Right cardiac atrium (tissue), 5 donors: ENCODE measurements around the gene RNF113A. TPM values are rescaled to one million over a fixed set of nuclear protein-coding genes. Genes with fewer than 3 reads are reported as not detected.
"Not testable (repeated sequence)": the region's sequence is repeated elsewhere in the genome, so short reads cannot be mapped to it uniquely, and the experiment has no call there.

Experiments used
- ATAC-seq, 2 donors: fragments of 200-7000 bp; cut with Tn5 transposase; one replicate each; pipeline versions ENCODE4 v1.8.0 to v1.9.1; 2020; ENCODE audit warnings: moderate library complexity in 2 of 2, mild to moderate bottlenecking in 1 of 2
- DNase-seq, 3 donors: peaks; one replicate each; pipeline ENCODE4 v3.0.0-alpha.2; 2020
- H3K27ac ChIP-seq: one replicate; pipeline ENCODE4 v1.5.1; 2013; ENCODE audit warnings: mild to moderate bottlenecking, low read length, control low read depth, moderate library complexity
- H3K27me3 ChIP-seq: one replicate; pipeline ENCODE4 v1.6.1; 2013; ENCODE audit not compliant: control insufficient read depth, insufficient read depth
- H3K4me1 ChIP-seq: one replicate; pipeline ENCODE4 v1.6.1; 2013; ENCODE audit warnings: low read length; ENCODE audit not compliant: control insufficient read depth, insufficient read depth
- H3K4me3 ChIP-seq: one replicate; pipeline ENCODE4 v1.5.1; 2013; ENCODE audit warnings: low read length, control low read depth
- H3K9me3 ChIP-seq: one replicate; pipeline ENCODE4 v1.6.1; 2013; ENCODE audit warnings: low read length; ENCODE audit not compliant: control insufficient read depth
- WGBS: extraction: QIAGEN DNeasy Blood & Tissue Kit; methylation state at CpG from one replicate; pipeline ENCODE4 v1.1.7; 2013; 5-methylcytosine and 5-hydroxymethylcytosine counted together
- intact Hi-C, 4 donors: fragments of 100-400 bp; cut with DNase I; formaldehyde crosslinking; loops; one replicate each; pipeline versions ENCODE4 v1.11.0 to v1.14.0; 2022 to 2023
- long read RNA-seq, 4 donors: library from polyadenylated mRNA; unstranded; transcript quantifications; one replicate each; pipeline ENCODE4 v2.0.0, GENCODE V29; 2020 to 2021
- polyA plus RNA-seq: library from polyadenylated mRNA; stranded (reverse); fragments of 200-250 nt; gene quantifications from one replicate; pipeline ENCODE4 v1.2.3, GENCODE V29; 2013
- total RNA-seq, 4 donors: library from RNA; stranded (reverse); fragmentation: NEBNext Ultra II Directional; extraction: Animal tissue kit (Norgen Biotek cat#: 25700); gene quantifications; one replicate each; pipeline ENCODE4 v1.2.1, GENCODE V29; 2021
- donor health status: healthy with polysubstance abuse.
- donor health status: DM: no; HTN: yes; CAD: no.
- donor health status: DM: no; HTN: no; CAD: no.
- donor health status: DM: no; HTN: yes; CAD: no; lungs with severe emphysema.
- donor health status: DM: yes; HTN: yes; CAD: no.

Gene RNF113A
- total RNA-seq (10 to 100 TPM in 1 of 4 donors, 1 to 10 TPM in 3; 9.0 to 10.5 (median 9.7) TPM), polyA plus RNA-seq (11.6 TPM)
- long read RNA-seq, donor 1, transcript RNF113A-201 (1 exons, 1,353 nt): major isoform, 12 of 12 reads
- long read RNA-seq, donor 1, partial matches to known transcripts: 0 of 12 reads
- long read RNA-seq, donor 1, other reads (novel, unspliced or antisense): 0 of 12 reads
- long read RNA-seq, donor 2, transcript RNF113A-201 (1 exons, 1,353 nt): major isoform, 6 of 6 reads
- long read RNA-seq, donor 2, partial matches to known transcripts: 0 of 6 reads
- long read RNA-seq, donor 2, other reads (novel, unspliced or antisense): 0 of 6 reads
- long read RNA-seq, donor 3, transcript RNF113A-201 (1 exons, 1,353 nt): major isoform, 33 of 33 reads
- long read RNA-seq, donor 3, partial matches to known transcripts: 0 of 33 reads
- long read RNA-seq, donor 3, other reads (novel, unspliced or antisense): 0 of 33 reads
- long read RNA-seq, donor 4, transcript RNF113A-201 (1 exons, 1,353 nt): major isoform, 7 of 7 reads
- long read RNA-seq, donor 4, partial matches to known transcripts: 0 of 7 reads
- long read RNA-seq, donor 4, other reads (novel, unspliced or antisense): 0 of 7 reads

DNA sequence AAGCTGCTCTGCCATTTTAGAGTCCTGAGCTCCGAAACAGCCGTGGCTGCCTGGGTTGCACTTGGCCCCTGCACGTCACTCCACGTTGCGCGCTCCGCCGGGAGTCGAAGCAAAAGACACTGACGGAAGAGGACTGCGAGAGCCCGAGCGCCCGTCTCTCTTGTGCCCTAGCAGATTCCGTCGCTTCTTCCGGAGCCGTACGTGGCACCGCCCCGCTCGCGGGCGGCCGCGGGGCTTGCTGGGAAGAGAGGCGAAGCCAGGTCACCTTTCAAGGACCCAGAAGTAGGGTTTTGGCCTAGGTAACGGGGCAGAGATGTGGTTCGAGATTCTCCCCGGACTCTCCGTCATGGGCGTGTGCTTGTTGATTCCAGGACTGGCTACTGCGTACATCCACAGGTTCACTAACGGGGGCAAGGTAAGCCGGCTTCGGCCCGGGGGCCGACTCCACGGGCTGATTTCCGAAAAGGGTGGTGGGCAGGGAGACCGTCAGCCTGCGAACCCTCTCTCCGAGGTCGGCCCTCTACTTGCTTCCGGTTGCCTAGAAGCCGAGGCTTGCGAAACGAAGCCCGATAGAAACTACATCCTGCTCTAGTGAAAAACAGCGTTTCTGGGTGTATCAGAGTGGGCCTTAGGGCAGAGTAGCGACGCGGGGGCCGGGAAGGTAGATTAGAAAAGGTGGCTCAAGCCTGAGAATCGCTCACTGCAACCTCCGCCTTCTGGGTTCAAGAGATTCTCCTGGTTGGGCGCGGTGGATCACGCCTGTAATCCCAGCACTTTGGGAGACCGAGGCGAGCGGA, at the start of gene RNF113A, which contains the start of gene NDUFA1:
TSS of gene RNF113A (minus strand) at position 135 of the 797 bp plus-strand sequence. CDS start at position 15, 120 bp downstream.
TSS of gene NDUFA1 (plus strand) at position 234 of the 797 bp plus-strand sequence. CDS start at position 314, 80 bp downstream.
- Histone ChIP-seq H3K4me3 (peak within 1 kb of the TSS; percentile 69), H3K4me1 (no peaks in the 10 kb centered on the region), H3K27ac (peak within 1 kb of the TSS; percentile 99), H3K27me3 (no peaks in the 10 kb centered on the region), H3K9me3 (no peaks in the 10 kb centered on the region)
- ATAC-seq (peak; percentile 99), DNase-seq (peak; percentile 84 to 93 (median 93))
- WGBS: under 1% methylated on average over 62 of the region's 62 CpGs
- intact Hi-C loops: no loop called here

- Histone ChIP-seq H3K4me1 (no peaks in the 10 kb centered on the region), H3K27me3 (no peaks in the 10 kb centered on the region), H3K4me3 (no peak overlapping the region), H3K27ac (no peak overlapping the region), H3K9me3 (no peaks in the 10 kb centered on the region)
- intact Hi-C loops: no loop called here
- 91% methylated on average over 5 of the region's 5 CpGs for WGBS
- DNase-seq (no peak), ATAC-seq (no peak)
Observed at GRCh38 chrX:119919835-119920585, 48.5 kb upstream of the RNF113A start.

DNA sequence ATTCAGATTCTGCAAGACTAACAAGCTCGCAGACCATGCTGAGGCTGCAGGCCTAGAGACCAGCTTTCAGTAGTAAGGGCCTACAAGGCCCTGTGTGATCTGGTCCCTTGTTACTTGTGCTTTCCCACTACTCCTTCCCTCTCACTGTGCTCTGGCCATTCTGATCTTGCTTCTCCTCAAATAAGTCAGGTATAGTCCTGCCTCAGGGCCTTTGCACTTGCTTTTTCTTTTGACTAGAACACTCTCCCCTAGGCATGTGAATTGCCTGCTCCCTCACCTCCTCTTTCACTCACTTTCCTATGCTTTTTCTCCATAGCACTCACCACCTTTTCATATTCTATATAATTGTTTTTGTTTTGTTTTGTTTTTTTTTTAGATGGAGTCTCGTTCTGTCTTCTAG, 46.3 kb upstream of the RNF113A start:
- H3K9me3 ChIP-seq: no peaks in the 10 kb centered on the region
- no peaks in the 10 kb centered on the region for H3K27me3 ChIP-seq
- no peak overlapping the region for H3K27ac ChIP-seq
- no peaks in the 10 kb centered on the region for H3K4me1 ChIP-seq
- 95% methylated on average over 2 of the region's 2 CpGs for WGBS
- intact Hi-C loops: no loop called here
- DNase-seq (no peak), ATAC-seq (no peak)
- H3K4me3 ChIP-seq: no peak overlapping the region

DNA sequence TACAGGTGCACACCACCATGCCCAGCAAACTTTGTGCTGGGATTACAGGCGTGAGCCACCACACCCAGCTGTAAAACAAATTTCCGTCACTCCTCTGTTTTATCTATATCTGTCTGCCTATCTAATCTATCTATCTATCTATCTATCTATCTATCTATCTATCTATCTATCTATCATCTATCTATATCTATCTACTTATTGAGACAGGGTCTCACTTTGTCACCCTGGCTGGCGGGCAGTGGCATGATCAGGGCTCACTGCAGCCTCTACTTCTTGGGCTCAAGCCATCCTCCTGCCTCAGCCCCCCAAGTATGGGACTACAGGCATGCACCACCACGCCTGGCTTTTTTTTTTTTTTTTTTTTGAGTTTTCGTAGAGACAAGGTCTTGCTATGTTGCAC, 44.8 kb upstream of the RNF113A start:
- H3K9me3 ChIP-seq: no peaks in the 10 kb centered on the region
- ATAC-seq: no peak
- no peak for DNase-seq
- H3K4me1 ChIP-seq: no peaks in the 10 kb centered on the region
- no peak overlapping the region for H3K27ac ChIP-seq
- 95% methylated on average over 5 of the region's 5 CpGs for WGBS
- no peaks in the 10 kb centered on the region for H3K27me3 ChIP-seq
- no peak overlapping the region for H3K4me3 ChIP-seq
- intact Hi-C loops: no loop called here

GRCh38 chrX:119900976-119901375, 29.4 kb upstream of the RNF113A start:
- intact Hi-C loops: no loop called here
- Histone ChIP-seq H3K27ac (no peak overlapping the region), H3K9me3 (no peaks in the 10 kb centered on the region), H3K27me3 (no peaks in the 10 kb centered on the region), H3K4me3 (no peak overlapping the region), H3K4me1 (no peaks in the 10 kb centered on the region)
- 63% methylated on average over 1 of the region's 1 CpG for WGBS
- no peak for ATAC-seq
- no peak for DNase-seq

DNA sequence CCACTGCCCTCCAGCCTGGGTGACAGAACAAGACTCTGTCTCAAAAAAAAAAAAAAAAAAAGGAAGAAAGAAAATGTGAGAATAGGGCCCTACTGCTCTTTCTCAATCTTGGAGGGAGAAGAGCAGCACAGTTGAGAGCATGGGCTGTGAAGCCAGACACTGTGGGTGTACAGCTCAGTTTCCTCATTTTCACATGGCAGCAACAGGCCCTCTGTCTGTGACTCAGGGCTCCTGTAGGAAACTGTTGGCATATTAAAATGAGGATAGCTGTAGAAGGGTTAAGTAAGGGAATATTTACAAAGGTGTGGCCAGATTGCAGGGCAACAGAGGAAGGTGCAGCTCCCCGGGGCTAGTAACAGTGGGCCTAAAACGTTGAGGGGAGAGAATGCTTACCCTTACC, 27.6 kb upstream of the RNF113A start:
- DNase-seq (no peak), ATAC-seq (peak in 1 of 2 donors; percentile 32)
- H3K27ac ChIP-seq: no peak overlapping the region
- 24% methylated on average over 2 of the region's 2 CpGs for WGBS
- H3K9me3 ChIP-seq: no peaks in the 10 kb centered on the region
- H3K4me1 ChIP-seq: no peaks in the 10 kb centered on the region
- H3K27me3 ChIP-seq: no peaks in the 10 kb centered on the region
- H3K4me3 ChIP-seq: no peak overlapping the region
- intact Hi-C loops: no loop called here

- no peaks in the 10 kb centered on the region for H3K27me3 ChIP-seq
- DNase-seq: no peak
- ATAC-seq: no peak
- no peaks in the 10 kb centered on the region for H3K4me1 ChIP-seq
- WGBS: 37% methylated on average over 4 of the region's 4 CpGs
- H3K27ac ChIP-seq: no peak within 1 kb of the TSS
- intact Hi-C loops: no loop called here
- H3K9me3 ChIP-seq: no peaks in the 10 kb centered on the region
- H3K4me3 ChIP-seq: no peak within 1 kb of the TSS
Observed at GRCh38 chrX:119895843-119896326, 24.4 kb upstream of the RNF113A start, which contains the start of gene AKAP14. TSS of gene AKAP14 (plus strand) at chrX:119895893. CDS start at chrX:119903224, 7,331 bp downstream.

DNA sequence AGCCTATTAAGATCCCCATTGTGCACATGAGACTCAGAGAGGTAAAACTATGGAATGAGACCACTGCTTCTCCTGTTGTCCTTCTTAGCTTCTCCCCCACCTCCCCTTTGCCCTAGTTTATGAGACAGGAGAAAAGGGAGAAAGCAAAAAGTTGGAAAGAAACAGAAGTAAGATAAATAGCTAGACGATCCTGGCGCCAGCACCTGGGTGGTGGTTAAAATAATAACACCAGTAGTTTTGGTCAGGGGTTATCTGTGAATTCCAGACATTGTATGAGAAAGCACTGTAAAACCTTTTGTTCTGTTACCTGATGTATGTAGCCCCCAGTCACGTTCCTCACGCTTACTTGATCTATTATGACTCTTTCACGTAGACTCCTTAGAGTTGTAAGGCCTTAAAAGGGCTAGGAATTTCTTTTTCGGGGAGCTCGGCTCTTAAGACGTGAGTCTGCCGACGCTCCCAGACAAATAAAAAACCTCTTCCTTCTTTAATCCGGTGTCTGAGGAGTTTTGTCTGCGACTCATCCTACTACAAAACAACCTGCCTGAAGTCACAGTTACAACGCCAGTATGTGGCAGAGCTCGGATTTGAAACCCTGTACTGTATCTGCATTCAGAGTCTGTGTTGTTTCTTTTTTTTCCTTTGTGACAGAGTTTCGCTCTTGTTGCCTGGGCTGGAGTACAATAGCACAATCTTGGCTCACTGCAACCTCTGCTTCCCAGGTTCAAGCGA, 20.6 kb upstream of the RNF113A start:
- intact Hi-C loops, DNase-seq: not testable (repeated sequence)
- 64% methylated on average over 16 of the region's 16 CpGs for WGBS

DNA sequence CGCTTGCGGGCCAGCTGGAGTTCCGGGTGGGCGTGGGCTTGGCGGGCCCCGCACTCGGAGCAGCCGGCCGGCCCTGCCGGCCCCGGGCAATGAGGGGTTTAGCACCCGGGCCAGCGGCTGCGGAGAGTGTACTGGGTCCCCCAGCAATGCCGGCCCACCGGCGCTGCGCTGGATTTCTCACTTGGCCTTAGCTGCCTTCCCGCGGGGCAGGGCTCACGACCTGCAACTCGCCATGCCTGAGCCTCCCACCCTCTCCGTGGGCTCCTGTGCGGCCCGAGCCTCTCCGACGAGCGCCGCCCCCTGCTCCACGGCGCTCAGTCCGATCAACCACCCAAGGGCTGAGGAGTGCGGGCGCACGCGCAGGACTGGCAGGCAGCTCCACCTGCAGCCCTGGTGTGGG, 19.1 kb upstream of the RNF113A start:
- H3K27me3 ChIP-seq, ATAC-seq, intact Hi-C loops, DNase-seq, H3K9me3 ChIP-seq, H3K4me1 ChIP-seq, H3K27ac ChIP-seq, H3K4me3 ChIP-seq: not testable (repeated sequence)
- WGBS: 82% methylated on average over 29 of the region's 36 CpGs

More for the DNA sequence above, 20.6 kb upstream of the RNF113A start:
- not testable (repeated sequence) for H3K27ac ChIP-seq, H3K27me3 ChIP-seq, H3K4me1 ChIP-seq, ATAC-seq, H3K9me3 ChIP-seq, H3K4me3 ChIP-seq
